DOHH2 (cell line): ENCODE measurements around the gene TRPC4AP.

Source experiments
- EZH2phosphoT487 ChIP-seq: fragments of 200-600 bp; sonication (generic); IDR thresholded peaks from 2 replicates; pipeline ENCODE4 v1.6.1; 2017; ENCODE audit warnings: borderline replicate concordance, mild to moderate bottlenecking, antibody characterized with exemption, low read length, moderate library complexity, mixed read lengths
- TF ChIP-seq, protein P1 (sequence below): fragments of 200-600 bp; sonication (generic); IDR thresholded peaks from one replicate; pipeline ENCODE4 v1.5.1; 2014; ENCODE audit warnings: antibody characterized with exemption, mild to moderate bottlenecking, low read depth, low read length; ENCODE audit not compliant: poor library complexity, severe bottlenecking

DNA sequence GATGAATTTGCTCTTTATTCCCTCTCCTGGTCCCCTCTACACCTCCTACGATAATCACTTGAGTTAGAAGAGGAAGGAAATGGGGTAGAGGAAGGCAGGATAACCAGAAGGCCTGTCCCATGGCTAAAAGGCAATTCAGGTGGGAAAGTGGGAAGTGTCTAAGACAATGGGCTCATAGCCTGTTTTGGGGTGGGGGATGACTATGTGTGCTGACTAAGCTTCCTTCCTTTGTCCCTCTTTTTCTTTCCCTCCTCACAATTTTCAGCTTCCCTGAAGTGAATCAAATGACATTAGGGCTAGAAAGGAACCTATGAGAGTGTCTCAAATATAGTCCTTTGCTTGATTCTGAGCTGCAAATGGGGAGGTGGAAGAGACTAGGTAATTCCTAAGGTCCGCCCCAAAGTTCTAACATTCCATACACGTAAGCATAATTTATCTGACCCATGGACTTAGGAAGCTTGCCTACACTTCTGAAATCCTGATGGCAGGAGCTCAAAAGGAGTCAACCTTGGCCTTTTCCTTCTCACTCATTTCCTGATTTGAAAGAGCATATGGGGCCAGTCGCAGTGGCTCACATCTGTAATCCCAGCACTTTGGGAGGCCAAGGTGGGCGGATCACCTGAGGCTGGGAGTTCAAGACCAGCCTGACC is 30.3 kb upstream of the TRPC4AP start:
- TF ChIP-seq, protein P1, sequence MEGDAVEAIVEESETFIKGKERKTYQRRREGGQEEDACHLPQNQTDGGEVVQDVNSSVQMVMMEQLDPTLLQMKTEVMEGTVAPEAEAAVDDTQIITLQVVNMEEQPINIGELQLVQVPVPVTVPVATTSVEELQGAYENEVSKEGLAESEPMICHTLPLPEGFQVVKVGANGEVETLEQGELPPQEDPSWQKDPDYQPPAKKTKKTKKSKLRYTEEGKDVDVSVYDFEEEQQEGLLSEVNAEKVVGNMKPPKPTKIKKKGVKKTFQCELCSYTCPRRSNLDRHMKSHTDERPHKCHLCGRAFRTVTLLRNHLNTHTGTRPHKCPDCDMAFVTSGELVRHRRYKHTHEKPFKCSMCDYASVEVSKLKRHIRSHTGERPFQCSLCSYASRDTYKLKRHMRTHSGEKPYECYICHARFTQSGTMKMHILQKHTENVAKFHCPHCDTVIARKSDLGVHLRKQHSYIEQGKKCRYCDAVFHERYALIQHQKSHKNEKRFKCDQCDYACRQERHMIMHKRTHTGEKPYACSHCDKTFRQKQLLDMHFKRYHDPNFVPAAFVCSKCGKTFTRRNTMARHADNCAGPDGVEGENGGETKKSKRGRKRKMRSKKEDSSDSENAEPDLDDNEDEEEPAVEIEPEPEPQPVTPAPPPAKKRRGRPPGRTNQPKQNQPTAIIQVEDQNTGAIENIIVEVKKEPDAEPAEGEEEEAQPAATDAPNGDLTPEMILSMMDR: no peak
- no peak for TF ChIP-seq EZH2phosphoT487
